Liver (tissue), 3 donors: ENCODE results near the gene KHK.

ENCODE experiments used
- CTCF ChIP-seq: fragments of 150-350 bp; IDR thresholded peaks from 2 replicates; pipeline ENCODE4 v1.5.1; 2017; ENCODE audit warnings: improper control_type of control experiment, low read depth, low read length; ENCODE audit not compliant: missing input control
- GABPA ChIP-seq, 2 donors: IDR thresholded peaks in 1 of 2; conservative IDR thresholded peaks in 1 of 2; 2 replicates each; pipeline ENCODE4 v1.6.1; 2016; ENCODE audit warnings: antibody characterized with exemption in 2 of 2, mild to moderate bottlenecking in 1 of 2, moderate library complexity in 1 of 2
- MAX ChIP-seq: IDR thresholded peaks from 2 replicates; pipeline ENCODE4 v1.6.1; 2016; ENCODE audit warnings: antibody characterized with exemption
- RAD21 ChIP-seq, 2 donors: IDR thresholded peaks; 2 replicates each; pipeline ENCODE4 v1.6.1; 2016; ENCODE audit warnings: antibody characterized with exemption in 2 of 2, mild to moderate bottlenecking in 2 of 2
- TAF1 ChIP-seq: conservative IDR thresholded peaks from 2 replicates; pipeline ENCODE4 v1.6.1; 2016; ENCODE audit warnings: antibody characterized with exemption, mild to moderate bottlenecking
- YY1 ChIP-seq: IDR thresholded peaks from 2 replicates; pipeline ENCODE4 v1.6.1; 2016; ENCODE audit warnings: antibody characterized with exemption, mild to moderate bottlenecking
- donor health status: healthy.
- donor health status: healthy.

- TF ChIP-seq TAF1, result no peak
- TF ChIP-seq MAX, result no peak
- no peak for TF ChIP-seq CTCF
- no peak for TF ChIP-seq RAD21 (IDR thresholded peaks at IDR 0.05)
- no peak for TF ChIP-seq GABPA (IDR thresholded peaks at IDR 0.05 in 1 of 2, conservative IDR thresholded peaks at IDR 0.05 in 1 of 2)
- TF ChIP-seq YY1, result no peak
Measured at GRCh38 chr2:27039426-27039825, 47.1 kb upstream of the KHK start.
